T-helper 2 cell (primary cell): ENCODE measurements around the gene OR4C45.
"Not testable (repeated sequence)": the region's sequence is repeated elsewhere in the genome, so short reads cannot be mapped to it uniquely, and the experiment has no call there.

ENCODE experiments used
- DNase-seq, 5 experiments: peaks; one replicate each; pipeline versions ENCODE4 v3.0.0 to v3.0.0-alpha.2; 2012 to 2022
- total RNA-seq, 2 donors: gene quantifications; one replicate each; lab custom pipeline; 2026; lab: John Stamatoyannopoulos, UW

OR4C45 gene
- 0 reads per million in 2 donors for total RNA-seq

DNA sequence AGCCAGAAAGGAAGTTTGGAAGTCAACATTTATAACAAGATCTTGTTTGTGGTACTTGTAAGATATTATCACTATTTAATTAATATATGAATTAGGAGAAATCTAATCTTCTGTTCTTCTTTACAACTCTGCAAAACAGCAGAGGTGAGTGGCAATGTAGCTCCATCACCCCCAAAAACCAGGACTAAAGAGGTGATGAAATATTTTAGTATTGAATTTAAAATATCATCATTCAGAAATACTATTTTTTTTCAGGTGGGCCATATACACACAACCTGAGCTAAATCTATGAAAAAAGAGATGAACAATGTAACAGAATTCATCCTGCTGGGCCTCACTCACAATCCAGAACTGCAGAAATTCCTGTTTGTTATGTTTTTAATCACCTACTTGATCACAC lies at the start of gene OR4C45:
OR4C45 (plus strand) TSS at position 301 of the 400 bp plus-strand sequence.
- DNase-seq: no peak

DNA sequence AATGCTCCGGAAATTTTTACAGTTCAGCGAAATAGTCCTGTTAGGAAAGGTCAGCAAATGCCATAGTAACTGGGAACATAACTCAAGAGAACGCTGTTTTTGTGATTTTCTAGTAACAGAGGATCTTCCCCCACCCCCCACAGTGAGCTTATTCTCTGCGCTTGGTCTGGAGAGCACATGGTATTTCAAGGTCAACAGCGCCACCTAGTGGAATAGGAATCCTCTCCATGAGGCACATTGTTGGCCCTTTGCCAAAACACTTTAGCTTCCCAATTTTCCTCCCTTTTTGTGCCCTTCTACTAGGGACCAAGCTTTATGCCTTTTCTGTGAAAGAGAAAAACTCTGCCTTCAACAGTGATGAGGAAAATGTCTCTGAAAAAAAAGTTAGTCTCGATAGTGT lies 37.1 kb upstream of the OR4C45 start:
- peak in 1 of 5 experiments; percentile 61 for DNase-seq

DNA sequence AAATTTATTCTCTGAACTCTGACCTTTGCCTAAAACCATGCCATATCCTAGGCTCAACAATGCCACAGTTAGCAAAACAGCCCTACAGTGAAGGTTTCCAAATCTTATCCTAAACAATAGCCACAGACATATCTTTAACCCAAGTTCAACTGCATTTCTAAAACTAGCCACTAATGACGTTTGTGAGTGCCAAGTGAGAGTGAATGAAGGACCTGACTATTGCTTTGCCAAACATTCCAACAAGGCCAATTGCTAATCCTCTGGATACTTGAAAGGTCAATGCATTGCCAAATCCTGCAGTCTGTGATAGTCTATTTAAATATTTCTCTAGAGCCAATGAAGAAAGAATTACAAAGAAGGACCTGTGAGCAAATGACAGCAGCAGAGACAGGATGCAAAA lies 2.5 kb upstream of the OR4C45 start:
- no peak for DNase-seq

DNA sequence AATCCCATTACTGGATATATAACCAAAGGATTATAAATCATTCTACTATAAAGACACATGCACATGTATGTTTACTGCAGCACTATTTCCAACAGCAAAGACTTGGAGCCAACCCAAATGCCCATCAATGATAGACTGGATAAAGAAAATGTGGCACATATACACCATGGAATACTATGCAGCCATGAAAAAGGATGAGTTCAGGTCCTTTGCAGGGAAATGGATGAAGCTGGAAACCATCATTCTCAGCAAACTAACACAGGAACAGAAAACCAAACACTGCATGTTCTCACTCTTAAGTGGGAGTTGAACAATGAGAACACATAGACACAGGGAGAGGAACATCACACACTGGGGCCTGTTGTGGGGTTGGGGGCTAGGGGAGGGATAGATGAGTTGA lies 3.6 kb downstream of the OR4C45 start:
- not testable (repeated sequence) for DNase-seq

DNA sequence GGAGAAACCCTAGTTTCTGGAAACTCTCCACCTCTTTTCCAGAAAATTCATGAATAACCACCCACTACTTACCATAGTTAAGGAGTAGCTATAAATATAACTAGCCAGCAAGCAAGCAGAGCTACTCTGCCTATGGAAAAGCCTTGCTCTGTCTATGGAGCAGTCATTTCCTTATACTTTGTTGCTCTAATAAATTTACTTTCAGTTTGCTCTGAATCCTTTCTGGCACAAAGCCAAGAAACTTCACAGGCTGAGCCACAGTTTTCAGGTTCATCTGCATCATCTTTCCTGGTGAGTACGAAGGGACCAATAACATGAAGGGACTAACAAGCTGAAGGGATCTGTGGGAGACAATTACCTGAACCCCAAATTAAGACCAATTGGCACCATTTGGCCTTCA lies 4.6 kb downstream of the OR4C45 start:
- no peak for DNase-seq

DNA sequence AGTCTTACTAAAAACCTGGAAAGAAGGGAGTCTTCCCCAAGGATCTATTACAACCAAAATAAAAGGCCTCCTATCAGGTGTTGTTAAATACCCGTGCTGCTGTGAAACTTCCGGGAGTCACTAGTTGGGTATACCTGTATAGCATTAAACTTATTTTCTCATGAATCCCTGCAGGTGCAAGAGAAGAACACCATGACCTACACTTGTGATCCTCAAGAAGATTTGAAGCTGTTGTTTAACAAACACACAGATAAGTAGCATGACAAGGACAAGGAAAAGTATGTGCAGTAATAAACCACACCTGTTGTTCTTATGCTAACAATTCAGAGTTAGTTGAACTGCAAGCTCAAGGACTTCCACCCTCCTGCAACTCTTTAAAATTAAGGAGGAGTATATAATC lies 12.0 kb downstream of the OR4C45 start:
- no peak for DNase-seq

DNA sequence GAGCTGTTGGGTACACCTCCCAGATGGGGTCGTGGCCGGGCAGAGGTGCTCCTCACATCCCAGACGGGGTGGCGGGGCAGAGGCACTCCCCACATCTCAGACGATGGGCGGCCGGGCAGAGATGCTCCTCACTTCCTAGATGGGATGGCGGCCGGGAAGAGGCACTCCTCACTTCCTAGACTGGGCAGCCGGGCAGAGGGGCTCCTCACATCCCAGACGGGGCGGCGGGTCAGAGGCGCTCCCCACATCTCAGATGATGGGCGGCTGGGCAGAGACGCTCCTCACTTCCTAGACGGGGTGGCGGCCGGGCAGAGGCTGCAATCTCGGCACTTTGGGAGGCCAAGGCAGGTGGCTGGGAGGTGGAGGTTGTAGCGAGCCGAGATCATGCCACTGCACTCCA lies 30.4 kb downstream of the OR4C45 start:
- DNase-seq: not testable (repeated sequence)

DNA sequence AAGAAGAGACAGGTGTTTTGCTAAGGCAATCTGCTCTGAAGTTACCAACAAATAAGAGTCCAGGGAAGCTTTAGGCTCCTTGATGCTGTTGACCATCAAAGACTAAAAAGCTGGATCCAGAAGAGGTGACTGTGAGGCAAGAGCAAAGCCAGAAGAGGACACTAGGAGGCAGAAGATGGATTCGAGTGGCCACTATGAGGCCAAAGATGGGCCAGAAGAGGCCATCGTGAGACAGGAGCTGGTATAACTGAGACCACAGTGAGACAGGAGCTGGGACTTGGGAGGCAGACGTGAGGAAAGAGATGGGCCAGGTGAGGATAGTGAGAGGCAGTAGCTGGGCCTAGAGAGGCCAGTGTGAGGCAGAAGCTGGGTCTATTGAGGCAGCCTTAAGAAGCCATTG lies 37.7 kb downstream of the OR4C45 start:
- DNase-seq: no peak

DNA sequence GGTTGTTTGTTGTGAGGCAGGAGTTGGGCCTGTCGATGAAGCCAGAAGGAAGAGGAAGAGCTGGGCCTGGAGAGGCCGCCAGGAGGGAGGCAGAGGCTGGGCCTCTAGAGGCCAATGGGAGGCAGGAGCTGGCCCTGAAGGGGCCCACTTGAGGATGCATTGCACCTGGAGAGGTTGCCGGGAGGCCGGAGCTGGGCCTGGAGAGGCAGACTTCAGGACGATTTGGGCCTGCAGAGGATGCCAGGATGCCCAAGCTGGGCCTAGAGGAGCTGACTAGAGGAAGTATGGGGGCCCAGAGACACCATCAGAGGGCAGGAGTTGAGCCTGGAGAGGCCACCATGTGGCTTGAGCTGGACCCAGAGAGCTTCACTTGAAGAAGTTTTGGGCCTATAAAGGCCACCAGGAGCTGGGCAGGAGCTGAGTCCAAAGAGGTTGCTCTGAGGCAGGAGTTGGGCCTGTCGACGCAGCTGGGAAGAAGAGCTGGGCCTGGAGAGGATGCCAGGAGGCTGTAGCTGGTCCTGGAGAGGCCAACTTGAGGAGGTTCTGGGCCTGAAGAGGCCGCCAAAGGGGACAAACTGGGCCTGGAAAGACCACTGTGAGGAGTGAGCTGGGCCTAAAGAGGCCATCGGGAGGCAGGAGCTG lies 39.0 kb downstream of the OR4C45 start:
- no peak for DNase-seq

DNA sequence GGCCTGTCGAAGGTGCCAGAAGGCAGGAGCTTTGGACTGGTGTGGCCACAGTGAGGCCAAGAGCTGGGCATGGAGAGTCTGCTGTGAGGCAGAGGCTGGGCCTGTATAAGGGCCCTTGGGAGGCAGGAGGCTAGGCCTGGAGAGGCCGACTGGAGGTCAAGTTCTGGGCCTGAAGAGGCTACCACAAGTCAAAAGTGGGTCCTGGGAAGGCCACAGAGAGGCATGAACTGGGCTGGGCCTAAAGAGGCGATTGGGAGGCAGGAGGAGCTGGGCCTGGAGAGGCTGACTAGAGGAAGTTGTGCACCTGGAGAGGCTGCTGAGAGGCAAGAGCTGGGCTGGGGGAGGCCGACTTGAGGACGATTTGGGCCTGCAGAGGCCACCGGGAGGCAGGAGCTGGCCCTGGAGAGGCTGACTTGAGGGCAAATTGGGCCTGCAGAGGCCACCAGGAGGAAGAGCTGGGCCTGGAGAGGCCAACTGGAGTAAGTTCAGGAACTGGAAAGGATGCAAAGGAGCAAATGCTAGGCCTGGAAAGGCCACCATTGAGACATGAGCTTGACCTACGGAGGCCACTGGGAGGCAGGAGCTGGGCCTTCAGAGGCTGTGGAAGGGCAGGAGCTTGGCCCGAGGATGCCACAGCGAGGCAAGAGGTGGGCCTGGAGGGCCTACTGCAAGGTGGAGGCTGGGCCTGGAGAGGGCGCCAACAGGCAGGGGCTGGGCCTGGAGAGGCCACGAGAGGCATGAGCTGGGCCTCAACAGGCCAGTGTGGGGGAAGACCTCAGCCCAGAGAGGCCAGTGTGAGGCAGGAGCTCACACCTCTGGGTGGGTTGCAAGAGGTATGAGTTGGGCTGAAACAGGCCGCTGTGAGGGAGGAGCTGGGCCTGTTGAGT lies 39.8 kb downstream of the OR4C45 start:
- DNase-seq: no peak

DNA sequence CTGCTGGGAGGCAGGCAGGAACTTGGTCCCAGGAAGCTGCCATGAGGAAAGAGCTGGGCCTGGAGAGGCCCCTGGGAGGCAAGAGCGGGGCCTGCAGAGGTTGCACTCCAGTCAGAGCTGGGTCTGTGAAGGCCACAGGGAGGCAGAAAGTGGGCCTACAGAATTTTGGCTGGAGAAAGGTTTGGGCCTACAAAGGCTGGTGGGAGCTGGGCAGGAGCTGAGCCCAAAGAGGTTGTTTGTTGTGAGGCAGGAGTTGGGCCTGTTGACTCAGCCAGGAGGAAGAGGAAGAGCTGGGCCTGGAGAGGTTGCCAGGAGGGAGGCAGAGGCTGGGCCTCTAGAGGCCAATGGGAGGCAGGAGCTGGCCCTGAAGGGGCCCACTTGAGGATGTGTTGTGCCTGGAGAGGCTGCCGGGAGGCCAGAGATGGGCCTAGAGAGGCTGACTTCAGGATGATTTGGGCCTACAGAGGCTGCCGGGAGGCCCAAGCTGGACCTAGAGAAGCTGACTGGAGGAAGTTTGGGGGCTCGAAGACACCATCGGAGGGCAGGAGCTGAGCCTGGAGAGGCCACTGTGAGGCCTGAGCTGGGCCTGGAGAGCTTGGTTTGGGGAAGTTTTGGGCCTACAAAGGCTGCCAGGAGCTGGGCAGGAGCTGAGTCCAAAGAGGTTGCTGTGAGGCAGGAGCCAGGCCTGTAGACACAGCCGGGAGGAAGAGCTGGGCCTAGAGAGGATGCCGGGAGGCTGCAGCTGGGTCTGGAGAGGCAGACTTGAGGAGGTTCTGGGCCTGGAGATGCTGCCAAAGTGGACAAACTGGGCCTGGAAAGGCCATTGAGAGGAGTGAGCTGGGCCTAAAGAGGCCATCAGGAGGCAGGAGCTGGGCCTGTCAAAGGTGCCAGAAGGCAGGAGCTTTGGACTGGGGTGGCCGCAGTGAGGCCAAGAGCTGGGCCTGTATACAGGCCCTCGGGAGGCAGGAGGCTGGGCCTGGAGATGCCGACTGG lies 40.7 kb downstream of the OR4C45 start:
- DNase-seq: no peak

DNA sequence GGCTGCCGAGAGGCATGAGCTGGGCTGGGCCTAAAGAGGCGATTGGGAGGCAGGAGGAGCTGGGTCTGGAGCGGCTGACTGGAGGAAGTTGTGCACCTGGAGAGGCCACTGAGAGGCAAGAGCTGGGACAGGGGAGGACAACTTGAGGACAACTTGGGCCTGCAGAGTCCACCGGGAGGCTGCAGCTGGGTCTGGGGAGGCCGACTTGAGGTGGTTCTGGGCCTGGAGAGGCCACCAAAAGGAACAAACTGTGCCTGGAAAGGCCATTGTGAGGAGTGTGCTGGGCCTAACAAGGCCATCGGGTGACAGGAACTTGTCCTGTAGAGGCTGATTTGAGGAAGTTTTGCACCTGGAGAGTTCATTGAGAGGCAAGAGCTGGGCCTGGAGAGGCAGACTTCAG lies 41.5 kb downstream of the OR4C45 start:
- DNase-seq: no peak

DNA sequence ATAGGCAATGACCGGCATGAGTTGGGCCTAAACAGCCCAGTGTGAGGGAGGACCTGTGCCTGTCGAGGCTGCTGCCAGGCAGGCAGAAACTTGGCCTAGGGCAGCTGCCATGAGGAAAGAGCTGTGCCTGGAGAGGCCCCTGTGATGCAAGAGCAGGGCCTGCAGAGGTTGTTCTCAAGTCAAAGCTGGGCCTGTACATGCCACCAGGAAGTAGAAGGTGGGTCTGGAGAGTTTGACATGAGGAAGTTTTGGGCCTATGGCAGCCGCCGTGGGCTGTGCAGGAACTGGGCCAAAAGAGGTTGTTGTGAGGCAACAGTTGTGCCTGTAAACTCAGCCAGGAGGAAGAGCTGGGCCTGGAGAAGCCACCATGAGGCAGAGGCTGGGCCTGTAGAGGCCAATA lies 43.2 kb downstream of the OR4C45 start:
- DNase-seq: no peak

DNA sequence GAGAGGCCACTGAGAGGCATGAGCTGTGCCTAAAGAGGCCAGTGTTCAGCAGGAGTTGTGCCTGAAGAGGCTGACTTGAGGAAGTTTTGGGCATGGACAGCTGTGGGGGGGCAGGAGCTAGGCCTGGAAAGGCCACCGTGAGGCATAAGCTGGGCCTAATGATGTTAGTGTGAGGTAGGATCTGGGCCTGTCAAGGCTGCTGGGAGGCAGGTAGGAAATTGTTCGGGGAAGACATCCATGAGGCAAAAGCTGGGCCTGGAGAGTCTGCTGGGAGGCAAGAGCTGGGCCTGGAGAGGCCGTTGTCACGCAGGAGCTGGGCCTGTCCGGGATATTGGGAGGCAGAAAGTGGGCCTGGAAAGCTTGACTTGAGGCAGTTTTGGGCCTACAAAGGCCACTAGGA lies 44.9 kb downstream of the OR4C45 start:
- DNase-seq: no peak

DNA sequence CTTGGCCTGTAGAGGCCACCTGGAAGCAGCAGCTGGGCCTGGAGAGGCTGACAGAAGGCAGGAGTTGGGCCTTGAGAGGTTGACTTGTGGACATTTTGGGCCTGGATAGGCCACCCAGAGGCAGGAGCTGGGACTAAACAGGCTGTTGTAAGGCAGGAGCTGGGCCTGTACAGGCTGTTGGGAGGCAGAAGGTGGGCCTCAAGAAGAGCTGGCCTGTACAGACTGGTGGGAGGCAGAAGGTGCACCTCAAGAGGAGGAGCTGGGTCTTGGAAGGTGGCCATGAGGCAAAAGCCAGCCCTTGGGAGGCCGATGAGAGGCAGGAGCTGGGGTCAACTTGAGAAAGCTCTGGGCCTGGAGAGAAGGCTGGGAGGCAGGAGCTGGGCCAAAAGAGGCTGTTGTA lies 45.3 kb downstream of the OR4C45 start:
- DNase-seq: no peak

DNA sequence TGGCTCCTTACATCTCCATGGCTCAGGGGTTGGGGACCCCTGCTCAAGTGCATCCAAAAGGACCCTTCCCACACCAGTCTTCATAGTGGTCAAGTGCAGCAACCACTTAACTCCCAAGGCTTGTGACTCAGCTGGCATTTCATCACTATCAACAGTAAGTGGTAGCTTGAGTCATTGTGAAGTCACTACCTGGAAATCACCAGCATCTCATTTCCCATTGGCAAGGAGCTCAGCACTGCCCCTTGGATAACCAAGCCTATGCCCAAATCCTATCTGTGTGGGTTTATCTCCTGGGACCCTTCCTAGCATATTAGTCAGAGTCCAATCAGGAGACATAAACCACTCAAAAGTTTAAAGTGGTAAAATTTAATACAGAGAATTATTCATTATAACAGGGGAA lies 46.3 kb downstream of the OR4C45 start:
- not testable (repeated sequence) for DNase-seq

DNA sequence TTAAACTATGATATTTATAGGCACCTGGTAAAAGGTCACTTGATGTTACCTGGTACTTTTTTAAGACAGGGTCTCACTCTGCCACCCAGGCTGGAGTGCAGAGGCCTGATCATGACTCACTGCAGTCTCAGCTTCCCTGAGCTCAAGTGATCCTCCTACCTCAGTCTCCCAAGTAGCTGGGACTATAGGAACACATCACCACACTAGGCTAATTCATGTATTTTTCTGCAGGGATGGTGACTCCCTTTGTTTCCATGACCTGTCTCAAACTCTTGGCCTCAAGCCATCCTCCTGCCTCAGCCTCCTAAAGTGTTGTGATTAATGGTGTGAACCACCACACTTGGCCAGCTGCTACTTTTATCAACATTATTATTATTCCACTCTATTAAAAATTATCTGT lies 47.6 kb downstream of the OR4C45 start:
- DNase-seq: no peak
